HG03469 (cell line): ENCODE measurements around the gene PRICKLE2.

Experiments
- ATAC-seq: cut with Tn5 transposase; IDR thresholded peaks from one replicate; pipeline ENCODE4 v1.9.1; 2021; ENCODE audit warnings: mild to moderate bottlenecking, moderate library complexity, moderate number of reproducible peaks; ENCODE audit not compliant: unreplicated experiment

PRICKLE2 gene

DNA sequence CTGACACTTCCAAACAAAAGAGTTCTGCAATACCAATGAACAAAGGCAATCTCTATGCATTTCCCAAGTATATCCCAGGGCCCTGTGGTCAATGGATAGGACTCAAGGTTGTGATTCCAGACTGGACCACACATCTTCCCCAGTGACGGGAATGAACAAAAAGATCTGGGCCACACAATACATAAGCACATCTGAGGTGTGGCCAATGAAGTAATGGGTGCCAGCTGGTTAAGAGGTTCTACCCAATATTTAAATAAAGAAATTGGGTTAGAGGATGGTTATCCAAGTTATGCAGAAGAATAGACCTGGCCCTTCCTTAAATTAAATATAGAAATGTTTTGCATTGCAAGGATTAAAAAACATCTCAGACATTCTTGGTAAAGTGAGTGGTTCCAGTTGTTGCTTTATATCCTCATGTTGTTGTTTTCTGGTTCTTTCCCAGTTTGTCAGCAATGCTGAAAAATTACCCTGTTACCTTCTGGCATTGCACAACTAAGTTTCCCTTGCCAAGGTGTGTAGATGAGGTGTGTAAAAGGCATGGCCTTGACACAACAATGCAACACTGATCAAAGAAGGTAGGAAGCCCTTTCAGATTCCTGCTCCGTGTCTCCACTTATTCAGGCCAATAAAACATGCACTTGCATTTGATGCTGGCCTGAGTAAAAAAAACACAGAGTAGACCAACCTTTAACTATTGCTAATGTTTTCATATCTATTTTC lies 86.5 kb downstream of the PRICKLE2 start:
- no peak for ATAC-seq

DNA sequence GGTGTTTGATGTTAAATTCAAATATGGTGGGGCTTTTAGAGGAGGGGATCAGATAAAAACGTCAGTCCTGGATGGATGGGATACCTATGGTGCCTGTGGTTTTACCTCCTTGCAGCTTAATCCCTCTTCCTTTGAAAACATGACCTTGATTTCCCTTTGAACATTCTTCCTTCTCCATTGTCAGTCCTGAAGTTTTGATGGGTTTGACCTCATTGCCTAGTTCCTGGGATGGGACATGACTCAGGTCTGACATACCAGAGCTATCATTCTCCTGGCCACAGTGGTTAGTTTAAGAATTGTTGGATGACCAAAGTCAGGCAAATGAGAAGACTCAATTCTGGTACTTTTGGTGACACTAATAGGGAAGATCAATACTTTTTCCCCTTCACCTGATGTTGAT lies 87.2 kb downstream of the PRICKLE2 start:
- ATAC-seq: no peak

DNA sequence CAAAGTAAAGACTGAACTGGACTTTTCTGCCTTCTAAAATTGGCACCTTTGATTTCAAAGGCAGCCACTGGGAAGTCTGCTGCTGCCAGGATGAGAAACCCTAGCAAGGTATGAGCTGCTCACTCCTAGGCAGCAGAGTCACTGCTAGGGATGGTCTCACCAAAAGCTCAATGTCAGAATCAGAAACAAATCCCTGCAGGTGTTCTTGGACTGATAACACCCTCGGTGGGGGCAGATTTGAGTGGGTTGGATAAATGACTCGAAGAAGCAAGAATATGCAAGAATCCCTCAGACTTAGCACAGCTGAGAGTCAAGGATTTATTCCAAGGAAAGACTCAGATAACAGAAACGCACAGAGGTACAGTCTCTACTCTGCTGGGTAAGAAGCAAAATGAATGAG lies 90.4 kb downstream of the PRICKLE2 start:
- ATAC-seq: no peak

DNA sequence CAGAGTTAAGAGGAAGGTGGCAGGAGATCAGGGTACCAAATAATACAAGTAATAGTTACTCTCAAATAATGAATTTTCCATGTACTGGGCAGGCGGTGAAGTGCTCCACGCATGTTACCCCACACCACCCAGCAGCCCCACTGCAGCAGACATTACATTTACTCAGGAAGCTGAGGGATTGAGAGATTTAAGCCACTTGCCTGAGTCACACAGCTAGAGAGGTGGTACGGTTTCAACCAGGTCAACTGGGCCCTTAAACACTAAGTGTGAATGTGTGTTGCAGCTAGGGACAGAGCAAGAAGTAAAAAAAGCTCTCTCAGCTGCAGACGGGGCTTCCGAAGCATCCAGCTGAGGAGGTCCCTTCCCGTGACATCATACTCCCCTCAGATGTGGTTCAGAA lies 91.3 kb downstream of the PRICKLE2 start:
- no peak for ATAC-seq

DNA sequence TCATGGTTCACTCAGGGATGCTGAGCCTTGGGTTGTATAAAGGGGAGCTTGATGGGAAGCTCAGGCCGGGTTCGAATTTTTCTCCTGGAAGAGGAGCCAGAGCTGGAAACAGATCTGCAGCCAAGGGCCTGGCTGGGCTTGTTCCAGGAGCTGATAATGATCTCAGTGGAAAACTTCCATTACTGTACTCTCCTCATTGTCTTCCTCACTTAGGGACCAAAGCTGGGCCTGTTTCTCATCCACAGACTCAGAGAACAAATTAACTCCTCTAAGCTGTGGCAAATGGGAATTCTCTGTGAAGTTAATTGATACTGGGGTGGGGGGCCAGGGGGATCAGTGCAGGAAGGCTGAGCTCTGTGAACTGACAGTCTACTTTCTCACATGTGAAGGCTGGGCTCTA lies 92.0 kb downstream of the PRICKLE2 start:
- ATAC-seq: no peak

DNA sequence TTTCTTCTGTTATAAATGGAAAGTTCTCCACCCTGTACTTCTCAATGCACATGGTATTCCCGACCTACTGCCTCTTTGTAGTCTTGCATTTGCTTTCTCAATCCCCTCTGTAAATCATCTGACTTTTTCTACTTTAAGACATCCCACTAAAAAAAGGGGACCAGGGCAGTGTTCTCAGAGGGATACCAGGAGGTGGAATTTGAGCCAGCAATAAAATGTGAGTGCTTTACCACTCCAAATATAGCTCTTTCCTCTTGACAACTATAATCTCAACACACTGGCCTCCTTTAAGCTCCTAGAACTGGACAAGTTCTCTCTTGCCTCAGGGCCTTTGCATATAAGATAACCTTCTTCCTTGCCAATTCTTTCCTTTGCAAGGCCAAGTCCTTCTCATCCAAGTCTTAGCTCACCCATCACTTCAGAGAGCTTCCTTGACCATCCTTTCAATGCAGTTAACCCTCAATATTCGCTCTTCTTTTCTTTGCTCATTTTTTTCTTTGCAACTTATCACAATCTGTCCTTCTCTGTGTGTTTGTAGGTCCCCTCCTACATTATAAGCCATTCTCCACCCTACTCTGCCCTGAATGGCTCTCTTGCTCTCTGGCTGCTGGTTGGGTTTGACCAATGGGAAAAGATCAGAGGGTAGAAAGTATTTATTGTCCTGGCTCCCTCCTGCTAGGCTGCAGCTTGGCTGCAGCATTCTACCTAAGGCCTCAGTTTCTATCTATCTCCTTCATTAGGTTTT lies 93.4 kb downstream of the PRICKLE2 start:
- ATAC-seq: no peak

DNA sequence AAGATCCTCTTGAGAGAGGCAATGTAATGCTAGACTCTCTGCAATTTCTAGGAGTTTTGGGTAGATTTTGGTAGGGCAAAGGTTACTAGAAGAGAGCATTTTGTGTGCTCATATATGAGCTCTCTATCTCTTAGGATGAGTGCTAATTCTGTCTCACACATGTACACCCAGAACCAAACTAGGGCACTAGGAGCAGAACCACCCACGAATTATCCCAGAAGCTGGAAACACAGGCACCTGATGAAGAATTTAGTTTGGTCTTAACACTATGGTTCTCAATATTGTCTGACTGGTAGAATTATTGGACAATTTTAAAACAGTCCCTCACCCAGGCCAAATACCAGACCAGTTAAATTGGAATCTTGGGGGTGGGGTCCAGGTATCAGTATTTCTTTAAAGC lies 94.8 kb downstream of the PRICKLE2 start:
- ATAC-seq: no peak

DNA sequence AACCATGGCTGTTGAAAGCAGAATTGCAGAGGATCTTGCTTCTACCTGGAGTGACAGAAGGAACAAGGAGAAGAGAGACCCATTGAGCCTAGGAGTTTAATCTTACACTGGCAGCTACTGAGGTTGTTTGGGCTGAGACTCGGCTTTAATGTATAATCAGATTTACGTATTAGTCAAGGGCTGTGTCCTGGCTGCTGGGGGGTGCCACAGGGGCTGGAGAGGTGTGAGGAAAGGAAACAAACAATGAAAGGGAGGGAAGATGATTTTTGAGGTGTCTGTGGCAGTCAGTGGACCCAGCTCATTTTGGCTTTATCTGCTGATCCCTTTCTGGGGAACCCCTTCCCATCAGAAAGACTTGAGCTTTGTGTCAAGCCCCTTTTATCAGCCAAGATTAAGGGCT lies 95.7 kb downstream of the PRICKLE2 start:
- no peak for ATAC-seq

DNA sequence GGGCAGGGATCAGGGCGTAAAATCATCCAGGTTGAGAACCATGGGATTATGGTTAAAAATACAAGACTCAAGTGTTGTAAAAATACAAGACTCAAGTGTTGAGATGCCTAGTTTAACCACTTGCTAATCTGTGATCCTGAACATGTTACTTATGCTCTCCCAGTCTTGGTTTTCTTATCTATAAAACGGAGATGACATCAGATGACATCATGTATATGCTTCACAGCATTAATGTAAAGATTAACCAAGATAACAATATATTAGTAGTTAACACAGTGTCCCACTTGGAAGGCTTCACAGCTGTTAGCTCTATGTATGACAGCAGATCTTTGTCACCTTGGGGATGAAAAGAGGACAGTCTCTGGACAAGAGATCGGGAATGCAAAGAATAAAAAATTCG lies 96.2 kb downstream of the PRICKLE2 start:
- ATAC-seq: no peak

DNA sequence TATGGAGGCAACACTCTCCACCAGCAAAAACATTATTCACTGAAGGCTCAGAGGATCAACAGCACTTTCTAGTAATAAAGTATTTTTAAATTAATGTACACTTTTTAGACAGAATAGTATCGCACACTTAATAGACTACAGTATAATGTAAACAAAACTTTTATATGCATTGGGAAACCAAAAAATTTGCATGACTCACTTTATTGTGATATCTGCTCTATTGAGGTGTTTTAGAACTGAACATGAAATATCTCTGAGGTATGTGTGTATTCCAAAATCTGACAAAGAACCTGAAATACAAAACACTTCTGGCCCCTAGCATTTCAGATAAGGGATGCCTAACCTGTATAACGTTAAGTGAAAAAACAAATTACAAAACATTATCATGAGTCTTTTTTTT lies 99.7 kb downstream of the PRICKLE2 start:
- ATAC-seq: no peak

DNA sequence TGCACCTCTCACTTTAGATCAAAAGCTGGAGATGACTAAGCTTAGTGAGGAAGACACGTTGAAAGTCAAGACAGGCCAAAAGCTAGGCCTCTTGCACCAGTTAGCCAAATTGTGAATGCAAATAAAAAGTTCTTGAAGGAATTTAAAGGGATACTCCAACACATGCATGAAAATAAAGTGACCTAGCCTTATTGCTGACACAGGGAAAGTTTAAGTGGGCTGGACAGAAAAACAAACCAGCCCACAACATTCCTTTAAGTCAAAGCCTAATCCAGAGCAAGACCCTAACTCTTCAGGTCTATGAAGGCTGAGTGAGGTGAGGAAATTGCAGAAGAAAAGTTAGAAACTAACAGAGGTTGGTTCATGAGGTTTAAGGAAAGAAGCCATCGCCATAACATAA lies 101.3 kb downstream of the PRICKLE2 start:
- ATAC-seq: no peak

DNA sequence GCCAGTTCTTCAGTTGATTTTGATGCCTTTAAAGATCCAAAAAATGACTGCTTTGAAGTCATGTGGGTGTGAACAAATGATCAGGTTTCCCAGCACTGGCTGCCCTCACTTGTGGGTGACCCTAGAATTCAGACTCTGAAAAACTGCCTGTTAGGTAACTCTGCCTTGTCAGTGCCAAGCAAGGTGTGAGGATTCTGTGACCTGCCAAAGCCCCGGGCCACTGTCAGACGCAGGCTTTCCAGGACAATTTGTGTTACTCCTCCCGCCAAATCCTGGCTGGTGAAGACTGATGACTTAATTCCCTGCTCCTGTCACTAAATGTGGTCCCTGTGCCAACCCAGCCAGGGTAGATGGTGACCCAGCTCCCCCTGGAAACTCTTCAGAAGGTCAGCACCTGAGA lies 102.8 kb downstream of the PRICKLE2 start:
- no peak for ATAC-seq

DNA sequence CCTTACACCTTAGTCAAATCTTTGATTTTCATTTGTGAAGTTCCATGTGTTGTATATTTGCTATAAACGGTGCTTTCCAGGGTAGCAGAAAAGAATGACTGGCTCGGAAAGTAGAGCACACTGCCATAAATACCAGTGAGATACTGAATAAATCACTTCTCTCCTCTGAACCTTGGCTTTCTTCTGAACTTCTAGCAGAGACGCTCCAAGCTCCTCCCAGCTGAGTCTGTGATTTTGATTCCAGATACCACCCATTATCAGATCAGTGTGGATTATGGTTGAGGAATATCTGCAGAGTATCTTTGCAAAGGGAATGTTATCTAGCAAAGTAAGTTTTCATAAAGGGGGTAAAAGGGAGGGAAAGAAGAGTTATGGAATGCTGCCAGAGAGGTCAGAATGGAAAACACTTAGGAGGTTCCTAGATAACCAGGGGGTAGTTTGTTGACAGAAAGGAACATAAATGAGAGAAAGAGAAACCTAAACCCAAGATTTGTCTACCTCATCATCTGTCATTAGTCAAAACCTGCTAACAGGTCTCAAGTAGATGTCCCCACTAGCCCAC lies 103.4 kb downstream of the PRICKLE2 start:
- ATAC-seq: no peak

DNA sequence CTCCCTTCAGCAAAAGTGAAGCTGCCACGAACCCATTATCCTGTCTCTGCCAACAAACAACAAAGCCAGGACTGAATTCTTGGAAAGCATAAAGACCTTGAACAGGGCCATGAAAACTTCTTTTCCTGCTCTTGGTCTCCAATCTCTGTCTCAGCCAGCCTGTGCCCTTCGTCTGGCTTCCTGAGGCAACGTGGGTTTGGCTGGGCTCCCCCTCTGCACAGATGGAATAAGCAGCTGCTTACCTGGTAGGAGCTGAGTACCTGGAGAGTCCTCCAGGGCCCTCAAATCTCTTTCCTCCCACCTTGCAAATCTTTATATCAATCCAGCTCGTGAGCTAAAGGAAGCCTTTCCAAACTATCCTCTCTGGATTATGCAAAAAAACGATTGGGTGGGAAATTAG lies 104.4 kb downstream of the PRICKLE2 start:
- ATAC-seq: no peak

DNA sequence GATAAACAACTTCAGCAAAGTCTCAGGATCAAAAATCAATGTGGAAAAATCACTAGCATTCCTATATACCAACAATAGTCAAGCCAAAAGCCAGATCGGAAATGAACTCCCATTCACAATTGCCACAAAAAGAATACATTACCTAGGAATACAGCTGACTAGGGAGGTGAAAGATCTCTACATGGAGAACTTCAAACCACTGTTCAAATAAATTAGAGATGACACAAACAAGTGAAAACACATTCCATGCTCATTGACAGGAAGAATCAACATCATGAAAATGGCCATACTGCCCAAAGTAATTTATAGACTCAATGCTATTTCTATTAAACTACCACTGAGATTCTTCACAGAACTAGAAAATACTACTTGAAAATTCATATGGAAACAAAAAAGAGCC lies 107.8 kb downstream of the PRICKLE2 start:
- ATAC-seq: no peak

DNA sequence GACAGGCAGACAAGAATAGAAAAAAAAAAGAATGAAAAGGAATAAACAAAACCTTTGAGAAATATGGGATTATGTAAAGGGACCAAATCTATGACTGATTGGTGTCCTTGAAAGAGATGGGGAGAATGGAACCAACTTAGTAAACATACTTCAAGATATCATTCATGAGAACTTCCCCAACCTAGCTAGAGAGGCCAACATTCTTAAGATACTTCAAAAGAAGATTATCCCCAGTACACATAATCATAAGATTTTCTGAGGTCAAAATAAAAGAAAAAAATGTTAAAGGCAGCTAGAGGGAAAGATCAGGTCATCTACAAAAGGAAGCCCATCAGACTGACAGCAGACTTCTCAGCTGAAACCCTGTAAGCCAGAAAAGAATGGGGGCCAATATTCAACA lies 110.6 kb downstream of the PRICKLE2 start:
- no peak for ATAC-seq

DNA sequence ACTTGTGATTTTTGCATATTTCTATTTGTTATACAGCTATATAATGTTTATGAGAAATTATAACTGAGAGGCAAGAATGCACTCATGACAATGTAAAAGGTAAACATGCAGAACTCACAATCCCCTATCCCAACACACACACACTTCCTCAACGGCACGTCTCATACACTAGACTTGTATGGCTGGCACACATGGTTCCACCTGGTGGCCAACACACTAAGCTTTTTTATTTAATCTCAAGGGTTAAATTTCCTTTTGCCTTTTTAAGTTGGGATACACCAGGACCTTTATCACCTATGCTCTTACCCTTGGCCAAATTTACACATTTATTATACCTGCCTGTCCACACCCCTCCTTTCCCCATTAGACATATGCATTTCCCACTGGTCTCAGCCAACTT lies 113.4 kb downstream of the PRICKLE2 start:
- ATAC-seq: no peak

DNA sequence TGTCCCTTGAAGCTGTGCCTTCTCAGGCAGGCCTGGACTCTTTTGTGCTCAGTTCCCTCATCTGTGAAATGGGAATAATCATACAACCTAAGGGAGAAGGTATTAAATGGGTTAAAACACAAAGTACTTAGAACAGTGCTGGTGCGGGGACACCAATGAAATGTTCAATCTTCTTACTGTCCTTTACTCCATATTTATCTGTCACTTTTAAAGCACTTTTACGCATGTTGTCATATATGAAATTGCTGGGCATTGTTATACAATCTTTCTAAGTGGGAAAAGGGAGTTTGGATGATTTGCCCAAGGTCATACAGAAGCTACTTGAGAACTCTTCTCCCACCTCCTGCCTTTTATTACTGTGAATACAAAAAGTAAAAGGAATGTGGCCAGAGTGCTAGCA lies 114.2 kb downstream of the PRICKLE2 start:
- no peak for ATAC-seq

DNA sequence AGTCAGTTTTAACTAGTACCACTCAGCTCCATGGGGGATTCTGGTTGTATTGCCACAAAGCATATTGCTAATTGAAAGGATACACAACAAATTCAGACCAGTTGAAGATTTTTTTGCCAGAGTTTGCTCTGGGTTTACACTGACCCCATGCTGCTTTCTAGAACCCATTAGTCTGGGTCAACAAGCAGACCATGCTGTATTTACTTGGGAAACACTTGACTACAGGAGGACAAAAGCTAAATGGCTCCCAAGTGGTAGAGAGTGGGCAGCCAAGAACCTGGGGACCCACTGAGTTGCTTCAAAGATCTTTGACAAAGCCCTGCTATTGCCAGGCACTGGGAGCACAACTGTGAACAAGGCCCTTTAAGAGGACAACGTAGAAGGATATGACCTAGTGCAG lies 115.2 kb downstream of the PRICKLE2 start:
- ATAC-seq: no peak

DNA sequence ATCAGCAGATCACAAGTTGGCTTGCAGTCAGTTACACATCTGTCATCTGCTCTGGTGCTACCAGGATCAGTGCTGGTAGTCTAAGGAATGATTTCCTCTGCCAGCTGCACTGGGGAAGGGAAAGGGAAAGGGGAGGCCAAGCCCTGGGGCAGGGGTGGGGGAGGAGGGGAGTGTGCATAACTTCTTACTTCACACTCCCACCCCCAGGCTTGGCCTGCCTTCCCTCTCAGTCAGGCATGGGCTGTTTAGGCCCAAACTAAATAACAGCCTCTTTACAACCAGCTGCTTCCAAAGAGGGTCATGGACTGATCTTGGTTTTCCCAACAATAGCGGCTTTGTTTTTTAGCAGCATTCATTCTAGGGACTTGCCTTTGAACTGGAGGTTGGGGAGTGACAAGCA lies 115.8 kb downstream of the PRICKLE2 start:
- no peak for ATAC-seq

DNA sequence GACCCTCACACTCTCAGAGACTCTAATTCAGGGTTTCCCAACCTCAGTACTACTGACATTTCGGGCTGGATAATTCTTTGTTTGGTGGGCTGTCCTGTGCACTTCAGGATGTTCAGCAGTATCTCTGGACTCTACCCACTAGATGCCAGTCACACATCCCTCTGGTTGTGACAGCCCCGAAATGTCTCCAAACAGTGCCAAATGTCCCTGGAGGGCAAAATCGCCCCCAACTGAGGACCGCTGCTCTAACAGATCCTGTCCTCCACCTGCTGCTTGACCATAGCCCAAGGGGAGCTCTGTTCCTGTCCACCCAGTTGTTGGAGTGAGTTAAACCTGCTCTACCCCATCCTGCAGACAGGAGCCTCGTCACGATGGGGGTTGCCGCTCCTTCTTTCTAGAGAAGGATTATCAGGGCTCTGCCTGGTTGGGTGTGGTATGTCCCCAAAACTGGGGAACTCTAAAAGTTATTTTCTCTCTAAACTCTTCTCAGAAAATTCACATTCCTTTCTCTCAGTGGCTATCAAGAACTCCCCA lies 116.4 kb downstream of the PRICKLE2 start:
- no peak for ATAC-seq

DNA sequence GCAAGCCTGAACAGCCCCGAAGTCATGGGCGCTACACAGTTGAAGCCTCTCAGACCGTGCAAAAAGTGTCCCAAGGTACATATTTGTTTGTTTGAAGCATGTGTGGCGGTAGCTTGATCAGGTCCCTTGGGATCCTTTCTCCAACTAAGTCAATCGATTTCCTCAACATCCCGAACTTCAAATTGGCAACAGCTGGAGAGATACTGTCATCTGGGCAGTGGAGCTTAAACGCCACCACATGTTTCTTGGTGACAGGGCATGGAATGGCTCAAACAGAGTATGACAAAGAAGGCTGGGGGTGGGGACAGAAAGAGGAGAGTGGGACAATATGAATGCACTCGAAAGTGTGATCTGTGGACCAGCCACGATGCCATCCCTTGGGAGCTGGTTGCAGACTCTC lies 117.0 kb downstream of the PRICKLE2 start:
- ATAC-seq: no peak
